SK-N-SH (cell line): ENCODE measurements around the gene LARGE1. TPM values are rescaled to one million over a fixed set of nuclear protein-coding genes. Genes with fewer than 3 reads are reported as not detected.

Experiments used
- CTCF ChIA-PET: fragments of 300-600, 350-600 bp; formaldehyde crosslinking; extraction: SDS; loops from one replicate; lab custom pipeline; 2021; lab: Yijun Ruan, JAX
- POLR2A ChIA-PET: fragments of 350-600 bp; sonication (Branson Sonifier 250); formaldehyde crosslinking; extraction: SDS; loops from one replicate; lab custom pipeline; 2020; ENCODE audit warnings: antibody characterized with exemption, inconsistent platforms; lab: Yijun Ruan, JAX
- DNase-seq: peaks from one replicate; pipeline ENCODE4 v3.0.0; 2012
- H2AFZ ChIP-seq: fragments of 200-600 bp; sonication (generic); 2 replicates; pipeline ENCODE4 v1.8.1; 2016; ENCODE audit warnings: antibody characterized with exemption, mild to moderate bottlenecking, low read depth
- H3F3A ChIP-seq: fragments of 200-600 bp; sonication (generic); replicated peaks from 2 replicates; pipeline ENCODE3; 2016; ENCODE audit warnings: antibody characterized with exemption, mild to moderate bottlenecking; ENCODE audit not compliant: insufficient read depth
- H3K27ac ChIP-seq, 2 experiments: fragments of 200-500 bp in 1 of 2; fragments of 200-600 bp in 1 of 2; sonication (Bioruptor generic) in 1 of 2; sonication (generic), shearing (Covaris generic) in 1 of 2; 2 replicates each; pipeline versions ENCODE4 v1.5.1 to v1.6.1; 2014 to 2016; ENCODE audit warnings: low read depth in 2 of 2, inconsistent platforms in 1 of 2, low read length in 1 of 2, mild to moderate bottlenecking in 1 of 2, mixed read lengths in 1 of 2
- H3K27me3 ChIP-seq: fragments of 200-600 bp; sonication (generic), shearing (Covaris generic); 2 replicates; pipeline ENCODE4 v1.6.1; 2016; ENCODE audit warnings: mixed run types; ENCODE audit not compliant: insufficient read depth
- H3K36me3 ChIP-seq, 2 experiments: fragments of 200-500 bp in 1 of 2; fragments of 200-600 bp in 1 of 2; sonication (Bioruptor generic) in 1 of 2; sonication (generic) in 1 of 2; replicated peaks in 1 of 2; 2 replicates each; pipeline versions ENCODE3 to v1.5.1; 2014 to 2016; ENCODE audit warnings: low read length in 1 of 2, mild to moderate bottlenecking in 1 of 2; ENCODE audit not compliant: insufficient read depth in 2 of 2, control insufficient read depth in 1 of 2
- H3K4me1 ChIP-seq, 2 experiments: fragments of 200-500 bp in 1 of 2; fragments of 200-600 bp in 1 of 2; sonication (Bioruptor generic) in 1 of 2; sonication (generic), shearing (Covaris generic) in 1 of 2; 2 replicates each; pipeline versions ENCODE4 v1.5.1 to v1.6.1; 2014 to 2016; ENCODE audit warnings: low read depth in 1 of 2, low read length in 1 of 2, mixed run types in 1 of 2; ENCODE audit not compliant: insufficient read depth in 2 of 2, control insufficient read depth in 1 of 2
- H3K4me2 ChIP-seq: fragments of 200-600 bp; sonication (generic), shearing (Covaris generic); 2 replicates; pipeline ENCODE4 v1.6.1; 2017; ENCODE audit warnings: mixed run types
- H3K4me3 ChIP-seq, 2 experiments: fragments of 200-500 bp in 1 of 2; fragments of 200-600 bp in 1 of 2; sonication (Bioruptor generic) in 1 of 2; sonication (generic), shearing (Covaris generic) in 1 of 2; 2 replicates each; pipeline versions ENCODE4 v1.5.1 to v1.8.1; 2014 to 2016; ENCODE audit warnings: low read depth in 2 of 2, inconsistent platforms in 1 of 2, low read length in 1 of 2, mild to moderate bottlenecking in 1 of 2, mixed read lengths in 1 of 2, moderate library complexity in 1 of 2
- H3K79me2 ChIP-seq: fragments of 200-600 bp; sonication (generic); 2 replicates; pipeline ENCODE4 v1.8.1; 2017; ENCODE audit warnings: mild to moderate bottlenecking; ENCODE audit not compliant: insufficient read depth
- H3K9ac ChIP-seq: fragments of 200-600 bp; sonication (generic); 2 replicates; pipeline ENCODE4 v1.6.1; 2017; ENCODE audit warnings: mixed run types
- H3K9me2 ChIP-seq: fragments of 200-600 bp; sonication (generic); 2 replicates; pipeline ENCODE4 v1.6.1; 2017; ENCODE audit warnings: mixed run types
- H3K9me3 ChIP-seq: fragments of 200-600 bp; sonication (generic); 2 replicates; pipeline ENCODE4 v1.6.1; 2017; ENCODE audit warnings: mixed run types, mild to moderate bottlenecking, moderate library complexity
- H4K20me1 ChIP-seq: fragments of 200-600 bp; sonication (generic); 2 replicates; pipeline ENCODE4 v1.6.1; 2017; ENCODE audit warnings: mild to moderate bottlenecking, mixed run types; ENCODE audit not compliant: insufficient read depth
- EP300 ChIP-seq, 2 experiments: IDR thresholded peaks; 2 replicates each; pipeline versions ENCODE4 v1.4.0 to v1.6.1; 2012; ENCODE audit warnings: borderline replicate concordance in 1 of 2, low read depth in 1 of 2, low read length in 1 of 2
- GATA2 ChIP-seq: sonication (generic); formaldehyde crosslinking; IDR thresholded peaks from 2 replicates; pipeline ENCODE4 v1.5.0; 2020; ENCODE audit warnings: mild to moderate bottlenecking, missing genetic modification reagents
- IRF3 ChIP-seq: fragments of 150-350 bp; IDR thresholded peaks from 2 replicates; pipeline ENCODE4 v1.6.1; 2016; ENCODE audit warnings: mild to moderate bottlenecking, low read depth, low read length
- JUND ChIP-seq: IDR thresholded peaks from 2 replicates; pipeline ENCODE4 v1.4.0; 2012
- MAX ChIP-seq: IDR thresholded peaks from 2 replicates; pipeline ENCODE4 v1.4.0; 2012; ENCODE audit warnings: low read depth
- MXI1 ChIP-seq: IDR thresholded peaks from 2 replicates; pipeline ENCODE4 v1.6.1; 2012; ENCODE audit warnings: mild to moderate bottlenecking, low read depth, low read length, improper control_type of control experiment
- NFIC ChIP-seq: IDR thresholded peaks from 2 replicates; pipeline ENCODE4 v1.4.0; 2012; ENCODE audit warnings: borderline replicate concordance
- PBX3 ChIP-seq: IDR thresholded peaks from 2 replicates; pipeline ENCODE4; 2012
- POLR2AphosphoS5 ChIP-seq: IDR thresholded peaks from 2 replicates; pipeline ENCODE4 v1.6.1; 2012; ENCODE audit warnings: low read depth, low read length
- RCOR1 ChIP-seq: fragments of 150-350 bp; IDR thresholded peaks from 2 replicates; pipeline ENCODE4 v1.6.1; 2017; ENCODE audit warnings: antibody characterized with exemption, low read length
- REST ChIP-seq: IDR thresholded peaks from 2 replicates; pipeline ENCODE4 v1.6.1; 2012; ENCODE audit warnings: mild to moderate bottlenecking, low read depth, low read length, moderate library complexity
- RFX5 ChIP-seq: IDR thresholded peaks from 2 replicates; pipeline ENCODE4 v1.6.1; 2012; ENCODE audit warnings: mild to moderate bottlenecking, improper control_type of control experiment, low read length
- RXRA ChIP-seq: IDR thresholded peaks from 2 replicates; pipeline ENCODE4 v1.4.0; 2012; ENCODE audit warnings: low read depth, mild to moderate bottlenecking, borderline replicate concordance
- SIN3A ChIP-seq: IDR thresholded peaks from 2 replicates; pipeline ENCODE4 v1.6.1; 2012; ENCODE audit warnings: low read depth, mild to moderate bottlenecking, low read length, moderate library complexity, borderline replicate concordance
- TCF12 ChIP-seq: IDR thresholded peaks from 2 replicates; pipeline ENCODE4 v1.4.0; 2012
- TEAD4 ChIP-seq: IDR thresholded peaks from 2 replicates; pipeline ENCODE4 v1.4.0; 2012; ENCODE audit warnings: mild to moderate bottlenecking, borderline replicate concordance; ENCODE audit not compliant: insufficient read depth
- USF1 ChIP-seq: IDR thresholded peaks from 2 replicates; pipeline ENCODE4 v1.4.0; 2012; ENCODE audit warnings: low read depth, borderline replicate concordance
- WGBS: methylation state at CpG from one replicate; pipeline ENCODE4 v1.1.6; 2017; ENCODE audit warnings: low lambda C conversion rate; 5-methylcytosine and 5-hydroxymethylcytosine counted together
- polyA plus RNA-seq, 3 experiments: library from polyadenylated mRNA; depleted of rRNA; stranded (reverse); fragments of >200 nt; gene quantifications; 2 replicates each; pipeline ENCODE4 v1.2.3, GENCODE V29; 2012

Gene LARGE1
- polyA plus RNA-seq, 1 of the 3 experiments (the other 2 are of a cell fraction), result 1.1 TPM

DNA sequence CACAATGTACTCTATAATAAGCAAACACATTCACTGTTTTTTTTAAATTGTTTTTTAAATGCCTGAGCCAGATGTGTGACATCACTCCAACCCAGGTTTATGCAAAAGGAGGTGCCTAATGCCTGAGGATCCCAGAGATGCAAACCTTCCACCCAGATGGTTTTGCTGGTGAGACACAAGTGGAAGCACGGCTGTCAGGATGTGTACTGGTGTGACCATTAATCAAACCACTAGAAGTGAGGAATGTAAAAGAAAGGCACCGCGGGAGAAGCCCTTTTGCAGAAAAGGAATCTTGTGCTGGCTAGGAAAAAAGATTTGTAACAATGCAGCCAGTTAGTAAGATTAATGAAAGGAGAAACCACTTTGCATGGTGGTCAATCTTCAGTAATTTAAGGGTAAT is 407.4 kb downstream of the LARGE1 start:
- Histone ChIP-seq H3F3A (no peaks in the 10 kb centered on the region), H3K9ac (no peak overlapping the region), H4K20me1 (no peaks in the 10 kb centered on the region), H2AFZ (no peak overlapping the region), H3K36me3 (no peaks in the 10 kb centered on the region), H3K4me2 (no peak overlapping the region), H3K9me2 (no peaks in the 10 kb centered on the region), H3K4me3 (no peak overlapping the region), H3K27me3 (no peaks in the 10 kb centered on the region), H3K4me1 (no peaks in the 10 kb centered on the region), H3K79me2 (no peaks in the 10 kb centered on the region), H3K9me3 (no peaks in the 10 kb centered on the region), H3K27ac (no peak overlapping the region)
- 77% methylated on average over 3 of the region's 3 CpGs for whole genome bisulfite sequencing
- no peak for DNase-seq
- CTCF ChIA-PET, result interaction anchor here (1.5 kb wide), 2 partner anchors 66 to 593 kb away, joined by 3 to 7 read pairs; no protein-coding TSS in a partner anchor
- TF ChIP-seq JUND (no peak), TCF12 (no peak), IRF3 (no peak), RCOR1 (no peak), POLR2AphosphoS5 (no peak), RXRA (no peak), USF1 (no peak), MAX (no peak), SIN3A (no peak), NFIC (no peak), RFX5 (no peak), REST (no peak), EP300 (IDR thresholded peaks at IDR 0.05; ENCODE audit: borderline replicate concordance in 1 of 2, low read depth in 1 of 2, low read length in 1 of 2) (no peak), PBX3 (no peak), TEAD4 (no peak), GATA2 (CRISPR knock-in tag) (no peak), MXI1 (no peak)
- POLR2A ChIA-PET, result no interaction called here
